HG03520 (cell line): ENCODE data around the gene ANKRD33B.
A peak's percentile ranks its signal among the peaks of the same experiment; 100 is the strongest.
"Not testable (repeated sequence)": the region's sequence is repeated elsewhere in the genome, so short reads cannot be mapped to it uniquely, and the experiment has no call there.

Experiments used
- ATAC-seq: cut with Tn5 transposase; IDR thresholded peaks from one replicate; pipeline ENCODE4 v1.9.1; 2021; ENCODE audit warnings: mild to moderate bottlenecking, moderate library complexity; ENCODE audit not compliant: unreplicated experiment

ANKRD33B gene

DNA sequence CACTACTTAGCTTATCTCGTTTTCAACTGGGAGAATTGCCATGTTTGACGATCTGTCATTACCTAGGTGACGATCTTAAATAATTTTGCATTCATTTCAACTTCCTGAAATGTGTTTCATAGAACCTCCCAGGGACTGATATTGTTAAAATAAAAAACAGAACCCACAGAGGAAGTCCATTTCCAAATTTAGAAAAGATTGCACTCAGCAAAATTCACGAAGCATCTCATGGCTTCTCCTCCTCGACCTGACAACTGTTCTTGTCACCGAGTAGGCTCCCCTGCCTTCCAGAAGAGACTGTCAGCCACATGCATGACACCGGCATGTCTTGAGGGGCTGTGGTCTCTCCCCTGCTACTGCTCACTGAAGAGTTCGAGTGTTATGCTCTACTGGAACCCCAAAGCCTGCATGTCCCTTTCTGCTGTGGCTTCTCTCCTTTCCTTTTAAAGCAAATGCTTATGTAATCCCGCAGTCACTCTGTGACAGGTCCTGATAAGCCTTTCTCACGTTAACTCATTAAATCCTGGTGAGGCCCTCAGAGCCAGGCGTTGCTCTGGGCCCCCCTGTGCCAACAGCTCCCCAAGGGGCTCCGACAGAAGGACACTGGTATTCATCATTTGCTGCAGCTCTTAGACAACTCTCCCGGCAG, 26.8 kb upstream of the ANKRD33B start:
- no peak for ATAC-seq

DNA sequence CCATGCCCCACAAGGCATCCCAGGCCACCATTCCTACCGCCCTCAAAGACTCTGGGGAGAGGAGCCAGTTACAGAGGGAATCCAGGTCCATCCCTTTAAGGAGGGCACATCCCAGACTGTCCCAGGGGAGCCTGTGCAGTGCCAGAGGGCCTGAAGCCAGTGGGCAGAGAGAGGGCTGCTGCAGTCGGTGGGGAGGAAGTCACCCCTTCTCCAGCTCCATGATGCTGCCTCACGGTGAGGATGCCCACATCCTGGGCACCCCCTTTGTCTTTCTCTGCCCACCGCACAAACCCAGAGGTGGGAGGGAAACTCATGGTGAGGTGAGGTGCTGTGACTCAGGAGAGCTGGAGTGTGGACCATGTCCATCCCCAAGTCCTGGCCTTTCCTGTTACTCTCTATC, 26.2 kb upstream of the ANKRD33B start:
- ATAC-seq = no peak

DNA sequence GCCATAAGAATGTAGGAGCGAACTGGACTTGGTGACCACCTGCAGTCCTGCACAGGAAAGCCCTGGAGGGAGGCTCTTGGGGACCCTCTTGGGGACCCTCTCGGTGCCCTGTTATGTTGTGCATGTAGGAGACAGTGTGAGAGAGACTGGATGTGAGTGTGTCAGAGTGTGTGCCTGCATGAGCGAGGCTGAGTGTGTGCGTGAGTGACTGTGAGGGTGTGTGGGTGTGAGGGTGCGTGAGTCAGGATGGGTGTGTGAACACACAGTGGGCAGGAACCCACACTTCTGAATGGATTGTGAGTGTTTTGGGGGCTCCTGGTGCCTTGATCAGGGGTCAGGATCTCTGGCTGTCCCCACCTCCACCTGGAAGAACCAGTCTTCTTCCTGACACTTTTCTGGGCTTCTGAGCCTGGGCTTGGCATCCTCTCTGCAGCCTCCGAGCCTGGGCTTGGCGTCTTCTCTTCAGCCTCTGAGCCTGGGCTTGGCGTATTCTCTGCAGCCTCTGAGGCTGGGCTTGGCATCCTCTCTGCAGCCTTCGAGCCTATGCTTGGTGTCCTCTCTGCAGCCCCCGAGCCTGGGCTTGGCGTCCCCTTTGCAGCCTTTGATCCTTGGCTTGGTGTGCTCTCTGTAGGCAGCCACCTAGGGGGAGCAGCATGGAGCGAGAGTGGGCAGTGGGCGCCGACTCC, 25.6 kb upstream of the ANKRD33B start:
- no peak for ATAC-seq

DNA sequence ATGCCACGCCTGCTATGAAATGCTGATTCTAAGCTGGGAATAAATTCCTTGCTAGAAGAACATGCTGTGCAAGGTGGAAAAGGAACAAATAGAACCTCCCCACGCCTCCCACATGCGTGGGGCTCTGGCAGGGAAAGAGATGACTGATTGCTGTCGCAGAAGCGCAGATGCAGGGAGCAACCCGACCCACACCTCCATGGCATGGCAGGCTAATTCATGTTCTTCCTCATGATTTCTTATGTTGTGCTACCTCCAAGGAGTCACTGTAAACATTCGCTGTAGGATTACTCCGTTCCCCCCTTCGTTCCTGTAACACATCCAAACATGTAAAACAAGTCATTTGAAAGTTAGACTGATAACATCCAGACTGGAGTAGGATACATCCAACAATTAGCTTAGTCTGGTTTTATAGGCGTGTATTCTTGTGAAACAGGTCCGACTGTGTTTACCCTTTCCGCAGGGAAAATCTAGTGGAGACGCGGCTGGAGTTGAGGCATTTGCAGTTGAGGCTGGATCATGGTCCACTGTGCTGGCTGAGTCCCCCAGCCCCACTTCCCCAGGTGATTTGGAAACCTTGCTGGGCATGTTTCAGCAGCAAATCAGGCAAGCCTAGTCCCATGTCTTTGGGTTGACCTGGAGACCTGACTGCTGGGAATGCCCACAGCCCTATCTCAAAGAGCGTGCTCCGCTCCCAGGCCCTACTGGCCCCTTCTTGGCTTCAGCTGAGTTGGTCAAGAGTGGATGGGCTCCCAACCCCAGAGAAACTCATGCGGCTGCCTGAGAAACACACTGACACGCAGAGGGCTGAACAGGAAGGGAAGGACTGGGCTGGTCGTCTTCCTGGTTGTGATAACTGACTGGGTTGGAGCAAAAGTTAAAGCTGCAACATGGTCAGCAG, 24.8 kb upstream of the ANKRD33B start:
- no peak for ATAC-seq

DNA sequence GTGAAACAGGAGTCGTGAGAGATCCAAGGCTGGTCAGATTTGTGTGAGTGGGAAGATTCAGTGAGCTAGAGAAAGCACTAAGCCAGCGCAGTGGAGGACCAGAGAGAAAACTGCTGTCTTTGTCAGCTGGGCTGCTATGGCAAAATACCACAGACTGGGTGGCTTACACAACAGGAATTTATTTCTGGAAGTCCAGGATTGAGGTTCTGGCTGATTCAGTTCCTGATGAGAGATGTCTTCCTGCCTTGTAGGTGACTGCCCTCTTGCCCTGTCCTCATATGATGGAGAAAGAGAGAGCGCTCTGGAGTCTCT, 24.2 kb upstream of the ANKRD33B start:
- no peak for ATAC-seq

DNA sequence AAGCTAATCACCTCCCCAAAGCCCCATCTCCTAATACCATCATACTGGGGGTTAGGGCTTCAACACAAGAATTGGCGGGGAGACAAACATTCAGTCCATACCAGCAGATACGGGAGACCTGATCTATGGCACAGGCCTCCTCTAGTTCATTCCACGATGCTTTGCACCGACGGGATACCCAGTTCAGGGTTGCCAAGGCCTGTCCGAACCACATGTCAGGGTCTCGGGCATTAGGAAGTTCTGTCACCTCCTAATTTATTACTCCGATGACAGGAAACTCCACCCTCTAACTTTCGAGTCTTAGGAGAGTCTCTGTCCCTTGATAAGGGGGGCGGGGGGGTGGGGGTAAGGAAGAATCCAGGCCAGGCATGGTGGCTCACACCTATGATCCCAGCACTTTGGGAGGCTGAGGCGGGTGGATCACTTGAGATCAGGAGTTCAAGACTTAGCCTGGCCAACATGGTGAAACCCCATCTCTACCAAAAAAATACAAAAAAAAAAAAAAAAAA, 23.8 kb upstream of the ANKRD33B start:
- no peak for ATAC-seq

DNA sequence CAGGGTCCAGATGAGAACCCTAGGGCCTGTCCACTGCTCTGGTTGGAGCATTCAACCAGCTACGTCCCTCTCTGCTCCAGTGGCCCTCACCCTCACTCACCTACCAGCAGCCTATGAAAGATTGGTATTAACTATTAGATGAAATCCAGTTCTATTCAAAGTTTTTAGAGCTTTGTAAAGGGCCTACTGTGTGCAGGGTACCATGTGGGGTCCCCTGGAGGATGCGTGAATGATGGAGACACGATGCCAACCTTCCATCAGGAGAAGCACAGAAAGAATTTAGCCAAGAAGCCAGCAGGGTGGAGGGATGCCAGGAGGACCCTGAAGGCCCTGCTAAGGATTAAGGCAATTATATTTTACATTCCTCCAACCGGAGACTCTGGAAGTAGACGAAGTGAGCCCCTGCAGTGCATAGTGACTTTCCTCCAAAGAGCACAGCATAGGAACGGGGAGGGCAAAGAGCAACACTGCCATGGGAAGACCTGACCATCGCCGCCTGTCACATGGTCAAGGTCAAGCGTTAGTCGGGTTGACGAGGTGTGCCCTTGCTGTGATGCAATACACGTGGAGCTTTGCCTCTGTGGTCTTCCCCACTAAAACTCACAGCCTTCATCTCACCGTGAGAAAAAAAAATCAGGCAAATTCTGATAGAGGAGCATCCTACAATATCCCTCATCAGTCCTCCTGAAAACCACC, 22.8 kb upstream of the ANKRD33B start:
- ATAC-seq = no peak

DNA sequence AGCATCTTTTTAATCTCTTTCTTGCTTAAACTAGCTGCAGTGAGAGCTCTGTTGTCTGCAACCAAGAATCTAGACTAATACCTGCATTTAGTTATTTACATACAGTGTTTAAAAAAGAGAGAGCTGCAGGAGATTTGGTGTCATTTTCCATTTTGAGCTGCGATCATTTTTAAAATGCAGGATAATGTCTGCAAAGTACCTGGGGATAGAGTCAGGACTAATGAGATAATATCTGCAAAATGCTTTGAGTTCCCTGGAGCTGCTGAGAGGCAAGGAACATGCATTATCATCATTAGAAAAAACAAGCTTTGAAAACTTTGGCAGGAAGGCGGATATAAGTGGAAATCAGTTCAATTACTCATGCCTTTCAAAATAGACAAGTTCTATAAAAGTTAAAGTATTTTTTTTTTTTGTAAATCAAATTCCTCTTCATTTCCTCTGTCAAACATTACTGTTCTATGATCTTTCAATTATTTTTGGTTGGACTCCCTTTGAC, 21.8 kb upstream of the ANKRD33B start:
- ATAC-seq = no peak

DNA sequence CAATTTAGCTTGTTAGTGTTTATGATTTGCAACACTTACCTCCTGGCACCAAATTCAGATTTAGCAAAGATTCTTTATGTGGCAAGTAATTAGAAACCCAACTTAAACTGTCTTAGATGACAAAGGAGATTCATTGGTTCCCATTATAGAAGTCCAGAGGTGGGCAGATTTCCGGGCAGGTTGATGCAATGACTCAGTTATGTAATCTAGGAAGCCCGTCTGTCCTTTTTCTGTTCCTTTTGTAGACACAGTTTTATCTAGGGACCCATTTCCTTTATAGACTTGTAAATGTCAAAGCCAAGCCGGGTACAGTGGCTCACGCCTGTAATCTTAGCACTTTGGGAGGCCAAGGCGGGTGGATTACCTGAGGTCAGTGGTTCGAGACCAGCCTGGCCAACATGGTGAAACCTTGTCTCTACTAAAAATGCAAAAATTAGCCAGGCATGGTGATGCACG, 20.3 kb upstream of the ANKRD33B start:
- ATAC-seq = no peak

DNA sequence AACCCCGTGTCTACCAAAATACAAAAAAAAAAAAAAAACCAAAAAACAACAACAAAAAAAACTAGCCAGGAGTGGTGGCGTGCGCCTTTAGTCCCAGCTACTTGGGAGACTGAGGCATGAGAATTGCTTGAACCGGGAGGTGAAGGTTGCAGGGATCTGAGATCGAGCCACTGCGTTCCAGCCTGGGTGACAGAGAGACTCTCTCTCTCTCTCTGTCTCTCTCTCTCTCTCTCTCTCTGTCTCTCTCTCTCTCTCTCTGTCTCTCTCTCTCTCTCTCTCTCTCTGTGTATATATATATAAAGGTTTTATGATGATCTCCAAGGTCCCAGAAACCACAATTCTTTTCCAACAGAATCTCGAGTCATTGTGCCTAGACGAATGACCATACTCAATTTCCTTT, 18.8 kb upstream of the ANKRD33B start:
- ATAC-seq = no peak

DNA sequence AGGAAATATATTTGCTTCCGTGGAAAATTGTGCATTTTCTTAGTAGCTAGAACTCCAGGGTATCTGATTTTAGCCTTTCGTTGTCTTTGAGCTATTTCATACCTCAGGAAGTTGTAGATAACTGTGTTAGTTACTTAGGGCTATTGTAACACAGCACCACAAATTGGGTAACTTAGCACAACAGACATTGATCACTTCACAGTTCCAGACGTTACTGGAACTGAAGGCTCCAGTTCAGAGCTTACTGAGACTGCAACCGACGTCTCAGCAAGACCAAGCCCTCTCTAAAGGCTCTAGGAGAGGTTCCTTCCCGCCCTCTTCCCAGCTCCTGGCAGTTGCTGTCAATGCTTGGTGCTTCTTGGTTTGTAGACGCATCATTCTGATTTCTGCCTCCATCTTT, 17.7 kb upstream of the ANKRD33B start:
- ATAC-seq = no peak

DNA sequence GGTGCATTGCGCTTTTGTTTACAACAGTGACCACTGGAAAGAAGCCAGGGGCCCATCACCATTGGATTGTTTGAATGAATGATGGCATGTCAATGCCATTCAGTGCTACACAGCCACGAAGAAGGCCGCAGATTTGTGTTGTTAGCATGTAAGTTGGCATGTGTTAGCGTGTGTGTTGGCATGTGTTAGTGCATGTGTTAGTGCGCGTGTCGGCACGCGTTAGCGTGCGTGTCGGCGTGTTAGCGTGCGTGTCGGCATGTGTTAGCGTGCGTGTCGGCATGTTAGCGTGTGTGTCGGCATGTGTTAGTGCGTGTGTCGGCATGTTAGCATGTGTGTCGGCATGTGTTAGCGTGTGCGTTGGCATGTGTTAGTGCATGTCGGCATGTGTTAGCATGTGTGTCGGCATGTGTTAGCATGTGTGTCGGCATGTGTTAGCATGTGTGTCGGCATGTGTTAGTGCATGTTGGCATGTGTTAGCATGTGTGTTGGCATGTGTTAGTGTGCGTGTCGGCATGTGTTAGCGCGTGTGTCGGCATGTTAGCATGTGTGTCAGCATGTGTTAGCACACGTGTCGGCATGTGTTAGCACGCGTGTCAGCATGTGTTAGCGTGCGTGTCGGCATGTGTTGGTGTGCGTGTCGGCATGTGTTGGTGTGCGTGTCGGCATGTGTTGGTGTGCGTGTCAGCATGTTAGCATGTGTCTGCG, 15.3 kb upstream of the ANKRD33B start:
- ATAC-seq = no peak

DNA sequence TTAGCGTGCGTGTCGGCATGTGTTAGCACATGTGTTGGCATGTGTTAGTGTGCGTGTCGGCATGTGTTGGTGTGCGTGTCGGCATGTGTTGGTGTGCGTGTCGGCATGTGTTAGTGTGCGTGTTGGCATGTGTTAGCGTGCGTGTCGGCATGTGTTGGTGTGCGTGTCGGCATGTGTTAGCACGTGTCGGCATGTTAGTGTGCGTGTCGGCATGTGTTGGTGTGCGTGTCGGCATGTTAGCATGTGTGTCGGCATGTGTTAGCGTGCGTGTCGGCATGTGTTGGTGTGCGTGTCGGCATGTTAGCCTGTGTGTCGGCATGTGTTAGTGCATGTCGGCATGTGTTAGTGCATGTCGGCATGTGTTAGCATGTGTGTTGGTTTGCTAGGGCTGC, 14.8 kb upstream of the ANKRD33B start:
- ATAC-seq = not testable (repeated sequence)

DNA sequence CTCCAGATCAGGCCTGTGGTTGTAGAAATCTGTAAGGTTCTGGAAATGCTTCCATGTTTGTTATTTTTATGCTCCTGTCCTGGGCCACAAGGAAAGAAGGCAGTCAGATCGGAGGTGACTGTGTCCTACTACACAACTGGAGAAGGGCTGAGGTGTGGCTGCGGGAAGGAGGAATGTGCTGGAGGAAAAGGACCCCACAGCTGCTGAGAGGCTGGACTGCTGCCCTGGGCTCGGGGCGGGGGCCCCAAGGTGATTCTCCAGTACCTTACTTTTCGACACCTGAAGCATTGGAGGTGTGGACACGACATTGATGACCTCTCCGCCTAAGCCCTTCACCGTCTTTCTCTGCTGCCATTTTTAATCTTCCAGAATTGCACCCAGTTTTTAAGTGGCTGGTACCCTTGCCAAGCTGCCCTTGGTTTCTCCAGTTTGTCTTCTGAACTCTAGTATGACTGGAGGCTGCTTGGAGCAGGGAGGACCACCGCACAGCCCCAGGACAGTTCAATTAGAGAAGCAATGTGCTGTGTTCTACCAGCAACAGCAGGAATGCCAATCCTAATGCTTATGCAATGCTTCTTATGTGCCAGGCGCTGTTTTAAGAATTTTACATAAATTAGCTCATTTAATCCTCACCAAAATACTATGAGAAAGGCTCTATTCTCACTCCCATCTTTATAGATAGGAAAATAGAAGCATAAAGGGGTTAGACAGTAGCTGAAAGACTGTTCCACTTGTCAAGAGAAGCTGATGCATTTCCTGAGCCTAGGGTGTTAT, 13.5 kb upstream of the ANKRD33B start:
- ATAC-seq = no peak

DNA sequence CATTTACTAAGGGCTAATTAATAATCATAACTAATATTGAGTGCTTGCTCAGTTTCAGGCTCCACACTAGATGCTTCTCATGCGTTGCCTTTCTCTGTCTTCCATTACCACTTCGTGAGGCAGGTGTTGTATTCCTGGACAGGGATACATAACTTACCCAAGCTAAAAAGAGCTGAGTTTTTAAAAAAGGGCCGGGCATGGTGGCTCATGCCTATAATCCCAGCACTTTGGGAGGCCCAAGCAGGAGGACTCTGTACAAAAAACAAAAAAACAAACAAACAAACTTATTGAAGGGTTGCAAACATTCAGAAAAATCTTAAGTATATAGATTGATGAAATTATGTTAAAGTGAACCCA, 12.1 kb upstream of the ANKRD33B start:
- ATAC-seq = no peak

DNA sequence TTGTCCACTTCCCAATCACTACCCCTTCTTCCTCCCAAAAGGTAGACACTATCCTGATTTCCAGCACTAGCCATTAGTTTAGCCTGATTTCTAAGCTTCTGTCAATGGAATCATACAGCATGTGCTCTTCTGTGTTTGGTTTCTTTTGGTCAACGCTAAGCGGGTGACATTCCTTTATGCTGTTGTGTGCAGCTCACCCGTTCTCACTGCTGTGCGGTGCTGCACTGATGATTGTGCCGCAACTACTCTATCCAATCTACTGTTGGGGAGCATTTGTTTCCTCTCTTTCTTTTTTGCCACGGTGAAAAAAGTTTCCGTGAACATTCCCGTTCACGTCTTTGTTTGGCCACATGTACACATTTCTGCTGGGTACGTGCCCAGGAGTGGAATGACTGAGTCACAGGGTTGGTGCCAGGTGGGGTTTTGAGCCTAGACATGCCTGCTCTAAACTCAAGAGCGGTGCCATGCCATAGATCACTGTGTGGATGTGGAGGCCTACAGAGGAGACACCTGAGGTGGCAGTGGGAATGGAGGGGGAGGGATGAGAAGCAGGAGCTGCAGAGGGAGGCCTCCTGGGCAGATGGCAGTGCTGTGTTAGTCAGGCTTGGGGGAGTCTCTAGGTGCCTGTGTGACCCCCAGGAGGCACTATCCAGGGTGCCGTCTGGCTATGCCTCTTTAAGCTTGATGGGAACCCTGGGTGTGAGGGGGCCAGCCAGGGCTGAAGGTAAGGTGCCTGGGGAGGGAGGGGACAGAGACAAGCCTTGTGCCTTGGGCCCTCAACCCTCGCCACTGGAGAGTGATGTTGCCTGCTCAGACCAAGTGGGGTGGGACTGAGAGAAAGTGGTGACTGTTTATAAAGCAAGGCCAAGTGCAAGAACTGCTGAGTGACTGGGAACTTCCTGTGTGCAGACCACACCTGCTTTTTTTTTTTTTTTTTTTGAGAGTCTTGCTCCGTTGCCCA, 11.4 kb upstream of the ANKRD33B start:
- ATAC-seq = peak; percentile 53

DNA sequence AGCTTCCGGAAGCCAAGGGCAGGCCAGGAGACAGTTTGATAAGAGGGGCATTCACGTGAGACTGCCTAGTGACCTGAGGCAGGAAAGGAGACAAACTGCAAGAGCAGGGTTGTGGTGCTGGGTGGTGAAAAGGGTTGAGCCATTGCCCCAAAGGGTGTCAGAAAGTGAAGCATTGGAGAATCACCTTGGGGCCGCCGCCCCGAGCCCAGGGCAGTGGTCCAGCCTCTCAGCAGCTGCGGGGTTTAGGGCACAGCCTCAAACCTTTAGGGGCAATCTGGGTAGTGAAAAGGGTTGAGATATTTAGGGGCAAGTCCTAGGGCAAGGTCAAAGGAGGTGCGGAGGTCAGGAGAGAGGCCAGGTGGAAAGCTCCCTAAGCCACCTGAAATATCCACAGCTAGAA, 10.4 kb upstream of the ANKRD33B start:
- ATAC-seq = no peak

DNA sequence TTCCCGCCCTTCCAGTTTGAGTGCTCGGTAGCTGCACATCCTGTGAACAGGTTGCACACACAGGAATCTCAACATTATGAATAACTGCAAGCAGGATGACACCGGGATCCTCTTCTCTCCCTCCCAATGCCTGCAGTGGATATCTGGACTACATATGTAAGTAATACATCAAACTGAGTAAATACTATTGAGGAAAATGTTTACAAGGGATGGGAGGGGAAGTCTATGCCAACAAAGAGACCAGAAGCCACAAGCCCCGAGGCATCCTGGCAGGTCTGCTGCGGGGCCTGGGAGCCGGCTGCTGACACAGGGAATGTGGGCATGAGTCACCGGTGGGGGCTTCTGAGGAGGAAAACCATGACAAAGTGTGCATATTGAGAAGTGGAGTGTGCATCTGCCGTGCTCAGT, 8.6 kb upstream of the ANKRD33B start:
- ATAC-seq = no peak
